Dermis microvascular lymphatic vessel endothelial cell (primary cell): ENCODE measurements around the gene REG1B. TPM values are rescaled to one million over a fixed set of nuclear protein-coding genes. Genes with fewer than 3 reads are reported as not detected.

Experiments
- DNase-seq, 2 donors: peaks; one replicate each; pipeline versions ENCODE4 v3.0.0 to v3.0.0-alpha.2; 2010; ENCODE audit warnings: low read depth in 2 of 2
- total RNA-seq: library from RNA; depleted of rRNA; stranded (reverse); fragments of >200 nt; gene quantifications from 2 replicates; pipeline ENCODE4 v1.2.1, GENCODE V29; 2014

The REG1B gene, protein sequence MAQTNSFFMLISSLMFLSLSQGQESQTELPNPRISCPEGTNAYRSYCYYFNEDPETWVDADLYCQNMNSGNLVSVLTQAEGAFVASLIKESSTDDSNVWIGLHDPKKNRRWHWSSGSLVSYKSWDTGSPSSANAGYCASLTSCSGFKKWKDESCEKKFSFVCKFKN
- total RNA-seq = not detected in 2 replicates

- DNase-seq = no peak
Observed at GRCh38 chr2:79087785-79088364, at the start of gene REG1B. Gene REG1B, minus strand, starts transcription at chr2:79087993. Its CDS starts 381 bp downstream, at chr2:79087612.

DNA sequence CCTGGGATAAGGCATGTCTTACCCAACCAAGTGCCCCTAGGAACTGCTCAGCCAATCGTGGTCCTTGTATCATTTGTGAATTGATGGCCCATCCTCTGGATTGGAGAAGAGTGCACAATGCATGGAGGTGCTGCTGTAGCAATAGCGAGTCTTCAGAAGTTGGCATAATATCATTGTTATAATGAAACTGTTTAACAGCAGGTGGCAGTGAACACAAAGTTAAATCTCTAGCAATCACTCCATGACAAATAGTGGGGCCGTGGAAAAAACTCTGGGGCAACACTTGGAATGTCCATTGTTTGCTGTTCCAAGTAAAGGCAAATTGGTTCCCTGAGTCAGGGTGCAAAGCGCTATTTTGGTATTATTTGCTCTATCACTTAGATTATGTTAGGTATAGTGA lies 43.9 kb upstream of the REG1B start:
- DNase-seq = no peak

DNA sequence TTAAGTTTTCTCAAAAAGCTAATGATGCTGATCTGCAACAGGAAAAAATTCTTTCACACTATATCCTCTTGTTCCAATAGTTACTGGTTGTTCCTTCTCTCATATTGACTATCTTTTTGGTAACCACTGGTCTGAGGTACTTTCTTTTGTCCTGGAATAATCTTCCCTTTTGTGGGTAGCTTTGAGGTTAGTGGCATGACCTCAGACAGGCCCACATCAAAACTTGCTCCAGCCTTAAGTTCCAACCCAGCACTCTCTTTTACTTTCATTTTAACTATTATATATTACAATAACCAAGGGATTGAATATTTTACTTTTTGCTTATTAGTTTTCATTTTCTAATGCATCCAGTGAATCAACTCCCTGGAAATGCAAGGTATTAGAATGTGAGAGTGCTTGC lies 42.0 kb upstream of the REG1B start:
- DNase-seq = no peak

DNA sequence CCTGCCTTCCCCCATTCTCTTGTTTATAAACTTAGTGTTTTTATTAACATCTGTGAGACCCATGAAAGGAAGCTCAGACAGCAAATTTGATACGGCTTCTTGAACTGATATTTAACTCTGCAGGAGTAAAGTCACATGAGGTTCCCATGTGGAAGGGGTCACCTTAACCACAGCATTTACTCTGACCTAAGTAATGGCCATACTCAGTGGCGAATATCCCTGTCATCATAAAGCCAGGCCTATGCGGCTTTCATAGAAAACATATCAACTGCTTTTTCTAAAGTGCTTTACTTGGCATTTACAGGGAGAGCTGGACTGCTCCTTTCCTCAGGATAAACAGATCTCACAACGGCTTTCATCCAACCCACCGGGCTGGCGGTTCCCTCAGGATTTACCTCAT lies 41.5 kb upstream of the REG1B start:
- DNase-seq = no peak

DNA sequence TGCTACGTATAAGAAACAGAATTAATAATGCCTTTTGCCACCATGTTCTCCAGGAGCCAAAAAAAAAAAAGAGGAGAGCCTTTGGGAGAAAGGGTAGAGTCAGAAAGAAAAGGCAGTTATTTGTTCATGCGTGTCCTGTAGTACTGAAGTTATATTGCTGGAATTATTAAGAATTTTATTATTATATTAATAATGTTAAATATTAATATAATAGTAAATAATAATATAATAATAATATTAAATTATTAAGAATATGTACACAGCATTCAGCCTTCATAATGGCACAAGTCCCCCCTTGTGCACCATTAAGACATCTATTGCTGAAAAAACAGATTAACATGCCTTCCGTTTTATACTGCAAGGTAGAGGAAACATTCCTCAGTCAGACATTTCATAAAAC lies 40.6 kb upstream of the REG1B start:
- DNase-seq = no peak

DNA sequence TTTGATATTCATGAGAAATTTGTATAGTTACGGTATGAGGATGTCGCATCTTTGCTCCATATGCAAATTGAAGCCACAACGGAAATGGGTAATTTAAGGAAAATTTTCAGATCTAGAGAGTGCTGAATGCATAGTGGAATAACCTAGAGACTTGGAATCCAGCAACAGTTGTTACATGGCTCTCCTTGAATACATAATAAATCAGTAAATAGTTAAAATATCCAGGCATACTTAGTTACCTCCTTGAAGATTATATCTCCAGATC lies 37.9 kb upstream of the REG1B start:
- no peak for DNase-seq

GRCh38 chr2:79124907-79125720 lies 37.3 kb upstream of the REG1B start:
- DNase-seq = no peak

DNA sequence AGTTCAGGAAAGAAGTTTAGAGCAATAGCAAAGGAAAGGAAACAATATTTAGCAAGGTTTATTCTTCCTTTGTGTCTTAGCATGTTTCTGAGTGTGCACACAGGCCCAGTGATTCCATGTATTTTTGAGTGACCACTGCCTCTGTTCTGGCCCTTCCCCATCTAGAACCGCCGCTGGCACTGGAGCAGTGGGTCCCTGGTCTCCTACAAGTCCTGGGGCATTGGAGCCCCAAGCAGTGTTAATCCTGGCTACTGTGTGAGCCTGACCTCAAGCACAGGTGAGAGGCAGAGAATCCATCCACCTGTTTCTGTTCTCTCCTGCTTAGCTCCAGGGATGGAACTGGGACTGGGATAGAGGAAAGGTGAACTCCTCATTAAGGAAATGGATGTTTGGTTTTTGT lies 34.9 kb upstream of the REG1B start:
- no peak for DNase-seq

DNA sequence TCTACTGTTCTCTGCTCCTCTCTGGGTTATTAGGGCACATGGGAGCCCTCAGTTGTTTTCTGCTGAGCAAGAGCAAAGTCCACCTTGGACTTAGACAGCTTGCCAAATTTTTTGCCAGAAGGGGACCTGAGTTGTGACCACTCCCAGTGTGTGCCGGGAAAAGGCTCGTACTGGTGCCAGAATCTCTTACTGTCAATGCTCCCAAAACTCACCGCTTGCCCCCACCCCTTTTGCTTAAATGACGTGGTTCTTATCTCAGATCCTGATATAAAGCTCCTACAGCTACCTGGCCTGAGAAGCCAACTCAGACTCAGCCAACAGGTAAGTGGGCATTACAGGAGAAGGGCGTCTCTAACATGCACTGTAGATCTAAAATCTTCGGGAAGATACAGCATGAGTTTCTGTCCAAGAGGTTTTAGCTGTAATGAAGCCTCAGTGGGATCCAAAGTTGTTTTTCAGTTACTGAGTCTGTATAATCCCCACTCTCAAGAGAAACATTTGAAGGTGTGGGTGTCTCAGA lies 32.5 kb upstream of the REG1B start, which contains the start of gene REG1A:
Gene REG1A (plus strand): TSS at position 295 of the 520 bp plus-strand sequence. CDS start 374 bp downstream, outside the sequence.
- DNase-seq = no peak

- no peak for DNase-seq
Observed at GRCh38 chr2:79116997-79117928, 29.5 kb upstream of the REG1B start.

- no peak for DNase-seq
Observed at GRCh38 chr2:79114797-79115494, 27.2 kb upstream of the REG1B start.

GRCh38 chr2:79112269-79112668 lies 24.5 kb upstream of the REG1B start:
- no peak for DNase-seq

DNA sequence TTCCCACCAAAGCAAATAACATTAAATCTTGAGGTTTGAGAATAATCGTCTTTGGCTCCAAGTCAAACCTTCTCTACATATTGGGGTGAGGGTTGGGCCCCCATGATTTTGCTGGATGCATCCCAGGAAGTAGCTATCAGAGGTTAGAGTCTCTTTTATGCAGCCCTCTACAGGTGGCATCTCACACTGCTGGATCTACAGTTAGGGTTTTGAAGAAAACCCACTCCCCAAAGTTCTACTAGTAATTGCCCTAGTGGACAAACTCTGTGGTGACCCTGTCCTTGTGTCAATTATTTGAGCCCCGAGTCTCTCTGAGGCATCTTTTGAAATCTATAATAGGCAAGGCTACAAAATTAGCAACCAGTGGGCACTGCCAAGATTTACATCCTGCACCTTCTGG lies 17.5 kb upstream of the REG1B start:
- DNase-seq = no peak

DNA sequence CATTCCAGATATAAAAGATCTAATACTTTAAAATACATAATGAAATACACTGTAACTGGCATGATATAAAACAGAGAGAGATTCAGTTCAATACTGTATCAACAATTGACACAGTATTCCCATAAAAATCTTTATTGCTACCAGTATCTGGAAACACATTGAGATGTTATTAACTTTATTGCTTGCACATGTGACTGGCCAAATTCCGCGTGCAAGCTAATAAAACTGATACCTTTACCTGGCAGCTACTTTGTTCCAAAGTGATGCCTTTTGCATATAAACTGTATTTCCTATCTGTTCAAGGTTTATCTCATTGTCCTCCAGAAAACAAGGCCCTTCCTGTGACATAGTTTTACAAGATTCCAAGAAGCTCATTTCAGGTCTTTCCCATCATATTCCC lies 15.4 kb upstream of the REG1B start:
- DNase-seq = no peak

GRCh38 chr2:79101024-79101423 lies 13.2 kb upstream of the REG1B start:
- DNase-seq = no peak

DNA sequence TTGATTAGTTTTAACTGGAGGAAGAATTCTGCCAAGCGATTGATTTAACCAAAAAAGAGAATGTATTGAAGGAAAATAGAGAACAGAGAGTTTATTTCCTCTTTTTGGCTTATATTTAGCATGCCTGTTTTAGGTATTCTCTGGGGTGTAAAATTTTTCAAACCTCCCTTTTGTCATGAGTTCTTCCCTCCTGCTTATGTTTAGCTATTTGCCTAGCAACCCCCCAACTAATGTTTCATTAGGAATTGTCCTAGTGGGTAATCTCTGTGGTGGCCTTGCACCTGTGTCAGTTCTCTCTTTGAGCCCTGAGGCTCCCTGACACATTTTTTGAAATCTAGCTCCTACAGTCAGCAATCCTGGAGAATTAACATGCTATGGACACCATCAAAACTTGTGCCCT lies 12.5 kb upstream of the REG1B start:
- no peak for DNase-seq

DNA sequence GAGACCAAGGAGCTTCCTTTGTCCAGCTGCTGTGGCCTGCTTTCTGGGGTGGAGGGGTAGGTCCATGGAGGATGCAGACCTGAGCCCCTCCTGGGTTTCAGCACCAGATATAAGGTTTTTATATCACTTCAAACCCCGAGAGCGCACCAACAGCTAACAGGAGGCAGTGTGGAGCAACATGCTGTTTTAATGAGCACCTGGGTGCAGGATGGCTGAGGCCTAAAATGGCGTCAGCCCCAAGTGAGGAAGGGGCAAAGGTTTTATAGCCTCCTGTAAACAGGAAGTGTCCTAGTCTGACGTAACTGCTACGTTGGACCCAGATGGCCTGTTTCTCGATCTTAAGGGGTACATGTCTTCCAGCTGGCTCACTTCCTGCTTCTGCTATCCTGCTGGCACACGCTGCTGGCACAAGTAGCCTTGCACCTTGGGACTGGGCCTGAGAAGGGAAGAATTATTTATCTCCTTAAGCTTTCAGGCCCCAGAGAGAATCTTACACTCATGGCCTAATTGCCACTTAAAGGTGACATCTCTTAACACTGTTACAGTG lies 11.4 kb upstream of the REG1B start:
- DNase-seq = no peak

DNA sequence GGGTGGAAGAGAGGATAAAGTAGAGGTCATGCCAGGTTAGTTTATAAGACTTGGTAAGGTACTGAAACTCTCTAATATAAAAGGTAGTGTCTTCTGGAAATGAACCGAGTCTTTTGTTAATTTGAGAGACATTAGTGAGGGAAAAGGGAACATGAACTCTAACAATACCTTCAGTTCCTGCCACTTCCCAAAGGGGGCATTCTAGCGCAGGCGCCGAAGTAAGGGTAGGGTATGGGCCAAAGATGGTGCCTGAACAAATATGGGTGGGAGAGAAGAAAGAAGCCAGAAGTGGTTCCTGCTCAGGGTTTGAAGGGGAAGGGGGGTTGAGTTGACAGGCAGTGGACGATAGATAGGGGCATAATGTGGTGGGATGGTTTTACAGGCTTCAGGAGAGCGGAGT lies 10.1 kb upstream of the REG1B start:
- no peak for DNase-seq

DNA sequence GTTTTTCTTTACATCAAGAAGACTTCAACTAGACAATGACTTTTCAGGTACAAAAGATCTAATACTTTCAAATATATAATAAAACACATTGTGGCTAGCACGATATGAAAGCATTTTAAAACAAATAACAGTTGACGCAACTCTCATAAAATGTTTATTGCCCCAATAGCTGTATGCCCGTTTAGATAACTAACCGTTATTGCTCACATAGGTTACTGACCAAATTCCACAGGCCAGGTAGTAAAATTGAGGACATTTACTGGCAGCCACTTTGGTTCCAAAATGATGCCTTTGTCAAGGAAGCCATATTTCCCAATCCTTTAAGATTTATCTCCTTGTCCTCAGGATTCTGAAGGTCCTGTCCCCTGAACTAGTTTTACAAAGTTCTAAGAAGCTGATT lies 2.9 kb upstream of the REG1B start:
- no peak for DNase-seq

- no peak for DNase-seq
Observed at GRCh38 chr2:79086255-79086654, 1.5 kb downstream of the REG1B start.

DNA sequence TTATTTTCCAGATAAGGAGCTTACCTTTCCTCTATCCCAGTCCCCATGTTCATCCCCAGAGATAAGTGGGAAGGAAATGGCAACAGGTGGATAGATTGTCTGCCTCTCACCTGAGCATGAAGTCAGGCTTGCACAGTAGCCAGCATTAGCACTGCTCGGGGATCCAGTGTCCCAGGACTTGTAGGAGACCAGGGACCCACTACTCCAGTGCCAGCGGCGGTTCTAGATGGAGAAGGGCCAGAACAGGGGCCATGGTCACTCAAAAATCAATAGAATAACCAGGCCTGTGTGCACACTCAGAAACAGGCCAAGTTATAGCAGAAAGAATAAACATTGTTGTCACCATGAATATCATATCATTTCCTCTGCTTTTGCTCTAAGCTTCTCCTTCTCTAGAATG lies 2.4 kb downstream of the REG1B start:
- DNase-seq = no peak
